ENCODE data around the gene TEAD4. TPM values are rescaled to one million over a fixed set of nuclear protein-coding genes. Genes with fewer than 3 reads are reported as not detected.

The TEAD4 gene
- total and polyA plus RNA-seq, 12 donors: 4.7 to 45.6 (median 11.4) TPM

DNA sequence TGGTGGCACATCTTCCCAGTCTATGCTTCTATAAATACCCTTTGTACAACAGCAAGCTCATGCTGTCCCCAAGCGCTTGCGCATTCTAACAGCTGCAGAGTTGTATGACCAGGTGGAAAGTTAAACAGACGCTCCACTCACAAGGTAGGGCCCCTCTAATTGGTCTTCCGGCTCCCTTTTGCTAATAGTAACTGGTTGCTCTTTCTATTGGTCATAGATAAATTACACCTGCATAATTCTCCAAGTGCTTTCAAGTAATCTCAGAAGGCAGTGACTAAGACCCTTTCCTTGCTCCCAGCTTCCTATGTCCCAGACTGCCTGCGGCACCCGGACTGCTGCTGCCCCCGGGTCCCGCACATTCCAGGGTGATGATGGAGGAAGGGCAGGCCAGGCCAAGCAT lies 111.9 kb downstream of the TEAD4 start:
- TF ChIP-seq, protein P1, sequence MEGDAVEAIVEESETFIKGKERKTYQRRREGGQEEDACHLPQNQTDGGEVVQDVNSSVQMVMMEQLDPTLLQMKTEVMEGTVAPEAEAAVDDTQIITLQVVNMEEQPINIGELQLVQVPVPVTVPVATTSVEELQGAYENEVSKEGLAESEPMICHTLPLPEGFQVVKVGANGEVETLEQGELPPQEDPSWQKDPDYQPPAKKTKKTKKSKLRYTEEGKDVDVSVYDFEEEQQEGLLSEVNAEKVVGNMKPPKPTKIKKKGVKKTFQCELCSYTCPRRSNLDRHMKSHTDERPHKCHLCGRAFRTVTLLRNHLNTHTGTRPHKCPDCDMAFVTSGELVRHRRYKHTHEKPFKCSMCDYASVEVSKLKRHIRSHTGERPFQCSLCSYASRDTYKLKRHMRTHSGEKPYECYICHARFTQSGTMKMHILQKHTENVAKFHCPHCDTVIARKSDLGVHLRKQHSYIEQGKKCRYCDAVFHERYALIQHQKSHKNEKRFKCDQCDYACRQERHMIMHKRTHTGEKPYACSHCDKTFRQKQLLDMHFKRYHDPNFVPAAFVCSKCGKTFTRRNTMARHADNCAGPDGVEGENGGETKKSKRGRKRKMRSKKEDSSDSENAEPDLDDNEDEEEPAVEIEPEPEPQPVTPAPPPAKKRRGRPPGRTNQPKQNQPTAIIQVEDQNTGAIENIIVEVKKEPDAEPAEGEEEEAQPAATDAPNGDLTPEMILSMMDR (IDR thresholded peaks at IDR 0.05): no peak
- WGBS, 2 donors: 69 to 73% methylated on average over 8 of the region's 8 CpGs
- peaks cover 0 to 19% (median 0%) of the 10 kb centered on the region in 7 donors for H3K27me3 ChIP-seq
- H3K27ac ChIP-seq: no peak overlapping the region
- no peaks in the 10 kb centered on the region for H3K9me3 ChIP-seq
- H3K36me3 ChIP-seq: no peaks in the 10 kb centered on the region
- peaks cover 0 to 45% (median 15%) of the 10 kb centered on the region in 9 donors for H3K4me1 ChIP-seq
- DNase-seq: no peak
- peak in 7 of 8 donors; percentile 18 to 79 (median 45) for ATAC-seq
- H3K4me3 ChIP-seq: no peak overlapping the region
- intact Hi-C loops (cut with DNase I): loop anchor here in 8 of 10 donors (5.0 to 10.0 kb wide), 6 partner anchors 61 to 206 kb away; no protein-coding TSS in a partner anchor

DNA sequence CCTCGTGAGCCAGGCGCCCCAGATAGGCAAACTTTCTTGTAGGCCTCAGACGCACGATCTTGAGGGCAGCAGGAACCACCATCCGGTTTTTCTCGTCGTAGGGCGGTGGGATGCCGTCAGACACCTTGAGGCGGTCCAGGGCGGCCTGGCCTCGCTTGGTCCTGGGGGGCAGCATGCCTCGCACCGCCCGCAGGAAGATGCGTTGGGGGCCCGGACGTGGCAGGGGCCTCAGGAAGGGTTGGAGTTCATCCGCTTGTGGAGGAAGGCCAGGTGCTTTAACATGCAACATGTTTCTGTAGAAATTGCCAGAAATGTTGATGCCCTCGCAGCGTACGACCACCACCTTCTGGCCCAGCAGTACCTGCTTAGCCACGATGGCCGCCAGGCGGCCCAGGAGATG lies 112.5 kb downstream of the TEAD4 start:
- 97 to 98% methylated on average over 25 of the region's 25 CpGs for WGBS, 2 donors
- H3K27ac ChIP-seq: no peak overlapping the region
- peaks cover 0 to 24% (median 0%) of the 10 kb centered on the region in 7 donors for H3K27me3 ChIP-seq
- H3K4me1 ChIP-seq: peaks cover 3 to 51% (median 20%) of the 10 kb centered on the region in 9 donors
- ATAC-seq (no peak), DNase-seq (no peak)
- no peaks in the 10 kb centered on the region for H3K9me3 ChIP-seq
- no peaks in the 10 kb centered on the region for H3K36me3 ChIP-seq
- H3K4me3 ChIP-seq: no peak overlapping the region
- TF ChIP-seq, protein P1 (IDR thresholded peaks at IDR 0.05): no peak
- intact Hi-C loops (cut with DNase I): loop anchor here (2.0 to 10.0 kb wide), 9 partner anchors 61 to 206 kb away; no protein-coding TSS in a partner anchor

DNA sequence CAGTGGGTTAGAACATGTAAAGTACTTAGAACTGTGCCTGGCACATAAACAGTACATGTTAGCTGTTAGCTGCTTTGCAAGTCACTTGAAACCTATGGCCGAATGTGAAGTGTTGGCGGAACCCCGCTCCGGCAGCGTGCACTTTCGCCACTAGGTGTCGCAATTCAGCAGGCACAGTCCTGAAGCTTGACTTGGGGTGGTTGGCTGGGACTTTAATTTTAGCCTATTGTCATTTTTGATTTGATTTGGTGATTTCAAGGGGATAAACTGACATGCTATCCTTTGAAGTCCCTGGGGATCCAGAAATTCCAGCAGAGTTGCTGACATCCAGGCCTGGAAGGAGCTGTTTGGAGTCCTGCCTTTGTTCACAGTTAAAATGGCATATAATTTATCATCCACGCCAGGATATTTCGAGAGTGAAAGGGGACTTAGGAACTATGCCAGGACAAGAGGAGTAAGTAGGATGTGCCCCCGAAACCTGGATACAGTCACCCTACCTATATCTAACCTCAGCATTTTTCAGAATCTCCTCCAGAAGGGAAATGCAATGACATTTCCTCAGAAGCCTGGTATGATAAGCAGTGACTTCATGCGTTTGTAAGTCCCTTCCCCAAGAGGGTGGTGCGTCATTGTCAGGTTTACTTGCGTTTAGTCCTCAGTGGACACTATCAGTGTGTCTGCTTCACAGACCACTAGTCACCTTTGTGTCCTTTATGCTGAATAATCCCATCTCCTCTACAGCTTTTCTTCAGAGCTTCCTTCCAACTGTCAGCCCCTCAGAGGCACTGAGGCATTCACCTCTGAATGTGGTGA lies 114.4 kb downstream of the TEAD4 start:
- peaks cover 0 to 38% (median 0%) of the 10 kb centered on the region in 7 donors for H3K27me3 ChIP-seq
- no peaks in the 10 kb centered on the region for H3K36me3 ChIP-seq
- no peaks in the 10 kb centered on the region for H3K9me3 ChIP-seq
- intact Hi-C loops (cut with DNase I): loop anchor here (1.0 to 10.0 kb wide), 12 partner anchors 59 to 204 kb away; no protein-coding TSS in a partner anchor
- H3K4me3 ChIP-seq: no peak overlapping the region
- WGBS, 2 donors: 3% methylated on average over 13 of the region's 13 CpGs
- ATAC-seq (peak; percentile 10 to 70 (median 47)), DNase-seq (peak; percentile 87 to 88)
- TF ChIP-seq, protein P1 (IDR thresholded peaks at IDR 0.05): peak; percentile 96 to 100 (median 99)
- peak overlapping the region in 6 of 10 donors; percentile 5 to 50 (median 36) for H3K27ac ChIP-seq
- peaks cover 3 to 53% (median 29%) of the 10 kb centered on the region in 9 donors for H3K4me1 ChIP-seq

DNA sequence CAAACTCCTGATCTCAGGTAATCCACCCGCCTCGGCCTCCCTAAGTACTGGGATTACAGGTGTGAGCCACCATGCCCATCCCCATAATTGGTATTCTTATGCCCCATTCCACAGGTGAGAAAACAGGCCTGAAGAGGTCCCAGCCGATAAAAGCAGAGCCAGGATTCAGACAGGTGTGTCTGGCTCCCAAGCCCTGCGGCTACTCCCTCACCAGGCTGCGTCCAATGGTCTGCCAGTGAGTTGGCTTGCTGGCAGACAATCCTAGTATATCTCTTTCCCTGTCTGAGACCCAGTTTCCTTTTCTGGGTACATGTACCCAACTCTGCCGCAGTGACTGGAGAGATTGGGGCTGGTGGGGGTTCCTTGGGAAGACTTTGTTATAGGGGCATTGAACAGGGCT lies 116.1 kb downstream of the TEAD4 start:
- DNase-seq (no peak), ATAC-seq (no peak)
- 90 to 95% methylated on average over 6 of the region's 6 CpGs for WGBS, 2 donors

More for the DNA sequence above, 116.1 kb downstream of the TEAD4 start:
- peaks cover 0 to 42% (median 0%) of the 10 kb centered on the region in 7 donors for H3K27me3 ChIP-seq
- TF ChIP-seq, protein P1 (IDR thresholded peaks at IDR 0.05): no peak
- intact Hi-C loops (cut with DNase I): loop anchor here in 8 of 10 donors (2.0 to 10.0 kb wide), 6 partner anchors 47 to 199 kb away; no protein-coding TSS in a partner anchor
- H3K4me3 ChIP-seq: no peak overlapping the region
- H3K27ac ChIP-seq: peak overlapping the region in 1 of 10 donors; percentile 98
- no peaks in the 10 kb centered on the region for H3K9me3 ChIP-seq
- H3K36me3 ChIP-seq: no peaks in the 10 kb centered on the region
- peaks cover 3 to 64% (median 41%) of the 10 kb centered on the region in 9 donors for H3K4me1 ChIP-seq

All from heart right ventricle (tissue), 16 donors.